Common myeloid progenitor, CD34-positive (primary cell): ENCODE measurements around the gene NUP107.

ENCODE experiments used
- CTCF ChIA-PET: fragments of 350-600 bp; sonication (Branson Sonifier 250); formaldehyde crosslinking; loops from one replicate; lab custom pipeline; 2021; ENCODE audit warnings: antibody characterized with exemption; lab: Charles Lee
- POLR2A ChIA-PET: fragments of 350-600 bp; sonication (Branson Sonifier 250); formaldehyde crosslinking; loops from one replicate; lab custom pipeline; 2021; ENCODE audit warnings: antibody characterized with exemption; lab: Charles Lee
- DNase-seq, 3 donors: peaks; one replicate each; pipeline versions ENCODE4 v3.0.0 to v3.0.0-alpha.2; 2013
- H3K27ac ChIP-seq, 2 experiments: 1 replicate in 1 of 2; 2 replicates in 1 of 2; pipeline ENCODE4 v1.7.0; 2013; ENCODE audit warnings: inconsistent platforms in 2 of 2, low read length in 2 of 2, mild to moderate bottlenecking in 2 of 2, low read depth in 1 of 2, moderate library complexity in 1 of 2; ENCODE audit not compliant: severe bottlenecking in 2 of 2, insufficient read depth in 1 of 2, poor library complexity in 1 of 2
- H3K27me3 ChIP-seq, 5 experiments: replicated peaks in 2 of 5; 1 replicate in 3 of 5; 2 replicates in 2 of 5; pipeline versions ENCODE4 v1.6.1 to v1.7.0; 2013; ENCODE audit warnings: low read length in 4 of 5, mild to moderate bottlenecking in 2 of 5, moderate library complexity in 2 of 5, inconsistent platforms in 1 of 5; ENCODE audit not compliant: insufficient read depth in 5 of 5, control insufficient read depth in 4 of 5
- H3K36me3 ChIP-seq, 4 experiments: 1 replicate in 2 of 4; 2 replicates in 2 of 4; pipeline versions ENCODE4 v1.6.1 to v1.7.0; 2013; ENCODE audit warnings: low read length in 3 of 4, control low read depth in 1 of 4, mild to moderate bottlenecking in 1 of 4; ENCODE audit not compliant: control insufficient read depth in 4 of 4, insufficient read depth in 4 of 4
- H3K4me1 ChIP-seq, 4 experiments: 1 replicate in 3 of 4; 2 replicates in 1 of 4; pipeline versions ENCODE4 v1.6.1 to v1.7.1; 2013; ENCODE audit warnings: low read length in 3 of 4, mild to moderate bottlenecking in 3 of 4, control low read depth in 1 of 4, inconsistent platforms in 1 of 4, moderate library complexity in 1 of 4; ENCODE audit not compliant: control insufficient read depth in 4 of 4, insufficient read depth in 4 of 4; ENCODE audit errors: control extremely low read depth in 1 of 4
- H3K4me3 ChIP-seq, 7 experiments: 1 replicate in 4 of 7; 2 replicates in 3 of 7; pipeline versions ENCODE4 v1.5.1 to v1.7.0; 2013; ENCODE audit warnings: mild to moderate bottlenecking in 7 of 7, low read length in 6 of 7, moderate library complexity in 6 of 7, inconsistent platforms in 2 of 7, low read depth in 2 of 7, control low read depth in 1 of 7; ENCODE audit not compliant: insufficient read depth in 4 of 7, control insufficient read depth in 1 of 7; ENCODE audit errors: extremely low read depth in 1 of 7
- H3K9me3 ChIP-seq, 5 experiments: 1 replicate in 4 of 5; 2 replicates in 1 of 5; pipeline versions ENCODE4 v1.6.1 to v1.7.1; 2013; ENCODE audit warnings: low read length in 4 of 5, mild to moderate bottlenecking in 2 of 5, inconsistent platforms in 1 of 5, low read depth in 1 of 5, moderate library complexity in 1 of 5; ENCODE audit not compliant: control insufficient read depth in 4 of 5, insufficient read depth in 2 of 5; ENCODE audit errors: control extremely low read depth in 1 of 5
- WGBS: methylation state at CpG from one replicate; pipeline ENCODE4 v1.1.5; 2013; ENCODE audit not compliant: insufficient coverage; 5-methylcytosine and 5-hydroxymethylcytosine counted together

NUP107 gene

DNA sequence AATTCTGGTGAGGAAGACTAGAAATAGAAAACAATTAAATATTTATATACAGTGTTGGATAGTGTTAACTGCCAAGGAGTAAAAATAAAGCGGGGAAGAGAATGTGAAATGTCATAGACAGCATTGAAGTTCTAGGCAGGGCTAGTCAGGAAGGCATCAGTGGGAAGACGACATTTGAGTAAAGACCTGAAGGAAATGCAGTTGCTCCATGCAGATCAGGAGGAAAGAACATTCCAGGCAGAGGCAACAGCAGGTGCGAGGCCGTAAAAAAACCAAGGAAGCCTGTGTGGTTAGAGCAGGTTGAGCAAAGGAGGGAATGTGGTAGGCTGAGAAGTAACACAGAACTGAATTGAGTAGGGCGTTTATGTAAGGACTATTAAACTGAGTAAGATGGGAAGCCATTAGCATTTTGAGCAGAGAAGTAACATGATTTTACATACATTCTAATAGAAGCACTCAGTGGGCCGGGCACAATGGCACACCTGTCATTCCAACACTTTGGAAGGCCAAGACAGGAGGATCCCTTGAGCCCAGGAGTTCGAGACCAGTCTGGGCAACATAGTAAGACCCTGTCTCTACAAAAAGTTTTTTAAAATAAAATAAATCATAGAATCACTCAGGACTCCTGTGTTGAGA, 74.1 kb downstream of the NUP107 start:
- DNase-seq = no peak
- WGBS = 100% methylated on average over 5 of the region's 7 CpGs
- H3K36me3 ChIP-seq = peaks cover 3 to 35% (median 16%) of the 10 kb centered on the region in 4 experiments
- ChIA-PET POLR2A (no interaction called here), CTCF (no interaction called here)
- H3K27me3 ChIP-seq = no peaks in the 10 kb centered on the region
- no peaks in the 10 kb centered on the region for H3K4me1 ChIP-seq
- no peak overlapping the region for H3K4me3 ChIP-seq
- H3K9me3 ChIP-seq = no peaks in the 10 kb centered on the region
- no peak overlapping the region for H3K27ac ChIP-seq

- no peak overlapping the region for H3K4me3 ChIP-seq
- H3K36me3 ChIP-seq = peaks cover 2 to 33% (median 12%) of the 10 kb centered on the region in 4 experiments
- no peak overlapping the region for H3K27ac ChIP-seq
- POLR2A ChIA-PET = no interaction called here
- no peaks in the 10 kb centered on the region for H3K4me1 ChIP-seq
- 100% methylated on average over 3 of the region's 3 CpGs for WGBS
- CTCF ChIA-PET = no interaction called here
- no peaks in the 10 kb centered on the region for H3K9me3 ChIP-seq
- DNase-seq = no peak
- H3K27me3 ChIP-seq = no peaks in the 10 kb centered on the region
Observed at GRCh38 chr12:68761442-68761812, 74.6 kb downstream of the NUP107 start.

- 98% methylated on average over 4 of the region's 8 CpGs for WGBS
Observed at GRCh38 chr12:68761901-68762630, 75.3 kb downstream of the NUP107 start.

GRCh38 chr12:68762691-68763090, 75.9 kb downstream of the NUP107 start:
- POLR2A ChIA-PET = no interaction called here
- 100% methylated on average over 2 of the region's 3 CpGs for WGBS

More at GRCh38 chr12:68761901-68762630, 75.3 kb downstream of the NUP107 start:
- ChIA-PET POLR2A (no interaction called here), CTCF (no interaction called here)
- Histone ChIP-seq H3K4me3 (no peak overlapping the region), H3K27ac (no peak overlapping the region), H3K36me3 (peaks cover 6 to 34% (median 14%) of the 10 kb centered on the region in 4 experiments), H3K27me3 (no peaks in the 10 kb centered on the region), H3K9me3 (no peaks in the 10 kb centered on the region), H3K4me1 (no peaks in the 10 kb centered on the region)
- DNase-seq = no peak

DNA sequence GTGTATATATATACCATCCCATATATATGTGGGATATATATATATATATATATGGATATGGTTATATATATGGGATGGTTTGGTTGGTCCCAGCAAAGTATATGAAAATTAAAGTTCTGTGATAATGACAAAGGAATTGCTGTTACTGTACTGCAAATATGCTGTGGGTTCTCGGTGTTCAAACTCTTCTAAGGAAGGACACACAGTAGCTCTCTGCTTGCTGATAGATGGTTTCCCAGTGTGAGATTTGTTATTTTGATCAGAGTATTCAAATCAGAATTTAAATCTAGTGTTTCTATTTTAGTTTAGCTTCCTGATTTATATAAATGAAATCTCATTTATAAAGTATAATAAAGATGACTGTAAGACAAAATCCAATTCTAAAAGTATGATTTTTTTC, 78.9 kb downstream of the NUP107 start:
- ChIA-PET CTCF (no interaction called here), POLR2A (no interaction called here)
- Histone ChIP-seq H3K4me3 (no peak overlapping the region), H3K9me3 (no peaks in the 10 kb centered on the region), H3K36me3 (peaks cover 7 to 29% (median 11%) of the 10 kb centered on the region in 4 experiments), H3K27me3 (no peaks in the 10 kb centered on the region), H3K27ac (no peak overlapping the region), H3K4me1 (no peaks in the 10 kb centered on the region)
- DNase-seq = no peak
- 100% methylated on average over 1 of the region's 1 CpG for WGBS

More at GRCh38 chr12:68762691-68763090, 75.9 kb downstream of the NUP107 start:
- H3K27ac ChIP-seq = no peak overlapping the region
- H3K9me3 ChIP-seq = no peaks in the 10 kb centered on the region
- peaks cover 6 to 34% (median 14%) of the 10 kb centered on the region in 4 experiments for H3K36me3 ChIP-seq
- H3K4me1 ChIP-seq = no peaks in the 10 kb centered on the region
- no peak for DNase-seq
- H3K27me3 ChIP-seq = no peaks in the 10 kb centered on the region
- CTCF ChIA-PET = no interaction called here
- H3K4me3 ChIP-seq = no peak overlapping the region

DNA sequence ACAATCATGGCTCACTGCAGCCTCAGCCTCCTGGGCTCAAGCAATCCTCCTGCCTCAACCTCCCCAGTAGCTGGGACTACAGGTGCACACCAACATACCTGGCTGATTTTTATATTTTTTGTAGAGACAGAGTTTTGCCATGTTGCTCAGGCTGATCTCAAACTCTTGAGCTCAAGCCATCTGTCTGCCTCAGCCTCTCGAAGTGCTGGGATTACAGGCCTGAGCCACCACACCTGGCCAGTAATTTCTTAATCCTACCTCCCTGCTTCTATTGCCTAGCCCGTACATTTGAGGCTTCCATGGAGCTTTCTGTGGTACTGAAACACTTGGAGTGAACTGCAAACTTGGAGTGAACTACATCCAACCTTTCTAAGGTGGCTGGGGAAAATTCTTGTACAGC, 79.9 kb downstream of the NUP107 start:
- no peak overlapping the region for H3K27ac ChIP-seq
- H3K36me3 ChIP-seq = peaks cover 7 to 22% (median 8%) of the 10 kb centered on the region in 4 experiments
- H3K4me3 ChIP-seq = no peak overlapping the region
- ChIA-PET POLR2A (no interaction called here), CTCF (no interaction called here)
- no peak for DNase-seq
- 94% methylated on average over 2 of the region's 2 CpGs for WGBS
- H3K4me1 ChIP-seq = no peaks in the 10 kb centered on the region
- H3K27me3 ChIP-seq = no peaks in the 10 kb centered on the region
- no peaks in the 10 kb centered on the region for H3K9me3 ChIP-seq

DNA sequence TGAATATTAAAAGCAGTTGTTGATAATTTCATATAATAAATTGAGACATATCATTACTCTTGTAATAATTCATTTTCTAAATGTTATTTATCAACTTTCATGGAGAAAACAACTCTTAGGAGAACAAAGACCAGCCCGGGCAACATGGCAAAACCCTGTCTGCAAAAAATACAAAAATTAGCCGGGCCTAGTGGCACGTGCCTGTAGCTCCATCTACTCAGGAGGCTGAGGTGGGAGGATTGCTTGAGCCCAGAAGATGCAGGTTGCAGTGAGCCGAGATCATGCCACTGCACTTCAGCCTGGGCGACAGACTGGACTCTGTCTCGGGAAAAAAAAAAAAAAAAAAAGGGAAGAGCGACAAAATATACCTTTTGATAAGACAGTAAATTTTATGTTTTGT, 80.4 kb downstream of the NUP107 start:
- H3K27ac ChIP-seq = no peak overlapping the region
- H3K36me3 ChIP-seq = peaks cover 2 to 19% (median 7%) of the 10 kb centered on the region in 4 experiments
- CTCF ChIA-PET = no interaction called here
- DNase-seq = no peak
- no peaks in the 10 kb centered on the region for H3K4me1 ChIP-seq
- POLR2A ChIA-PET = no interaction called here
- no peaks in the 10 kb centered on the region for H3K9me3 ChIP-seq
- no peaks in the 10 kb centered on the region for H3K27me3 ChIP-seq
- H3K4me3 ChIP-seq = no peak overlapping the region
- WGBS = 100% methylated on average over 3 of the region's 7 CpGs
